Measurements from ENCODE around the gene RAB3C.

RAB3C gene

DNA sequence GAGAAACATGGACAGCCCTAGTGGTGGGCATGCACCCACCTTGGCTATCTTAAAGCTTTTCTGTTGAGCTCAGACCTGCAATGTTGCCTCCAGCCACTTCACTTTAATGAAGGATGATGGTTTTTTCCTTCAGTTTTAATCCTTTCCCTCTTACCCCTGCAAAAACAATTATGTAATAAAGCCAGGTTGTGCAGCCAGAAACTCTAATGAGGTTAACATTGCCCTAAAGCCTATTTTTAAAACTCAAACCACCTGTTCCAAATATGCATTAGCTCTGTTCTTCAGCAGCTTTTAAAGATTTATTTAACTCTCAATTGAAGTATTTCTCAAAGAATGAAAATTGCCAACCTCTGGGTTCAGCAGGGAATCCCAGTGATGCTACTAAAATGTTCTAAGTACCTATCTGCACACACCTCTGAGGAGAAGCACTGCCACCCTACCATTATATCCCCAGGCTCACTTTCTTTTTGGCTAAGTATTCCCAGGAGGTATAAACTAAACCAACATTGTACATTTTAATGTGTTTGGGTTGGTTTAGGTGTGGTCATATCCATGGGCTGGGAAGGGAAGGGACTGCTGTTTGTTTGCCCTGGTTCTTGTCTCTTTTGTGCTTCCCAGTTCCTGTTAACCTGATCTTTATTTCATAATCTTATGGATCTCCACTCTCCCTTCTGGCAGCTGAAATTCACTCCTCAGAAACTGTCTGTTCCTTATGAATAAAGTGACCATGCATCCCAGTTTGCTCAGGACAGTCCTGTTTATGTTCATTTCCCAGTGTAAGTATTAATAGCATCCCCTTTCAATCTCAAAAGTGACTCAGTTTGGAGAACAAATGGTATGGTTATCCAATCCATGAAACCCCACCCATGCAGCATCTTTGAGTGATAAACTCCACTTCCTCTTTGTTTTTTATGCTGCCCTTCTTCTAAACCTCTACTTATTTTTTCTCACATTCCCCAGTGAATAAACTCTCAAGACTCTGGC lies 251.7 kb downstream of the RAB3C start:
- DNase-seq (ENCODE audit: low spot score): no peak

DNA sequence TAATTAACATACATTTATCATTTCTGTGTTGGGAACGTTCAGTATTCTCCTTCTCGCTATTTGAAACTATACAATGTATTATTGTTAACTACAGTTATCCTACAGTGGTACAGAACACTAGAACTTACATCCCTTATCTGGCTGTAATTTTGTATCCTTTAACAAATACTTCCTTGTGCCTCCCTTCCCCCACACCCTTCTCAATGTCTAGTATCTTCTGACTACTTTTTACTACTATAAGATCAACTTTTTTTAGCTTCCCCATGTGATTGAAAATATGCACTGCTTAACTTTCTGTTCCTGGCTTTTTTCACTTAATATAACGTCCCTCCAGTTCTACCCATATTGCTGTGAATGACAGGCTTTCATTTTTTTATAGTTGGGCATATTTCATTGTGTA lies 253.5 kb downstream of the RAB3C start:
- DNase-seq (ENCODE audit: low spot score): no peak

DNA sequence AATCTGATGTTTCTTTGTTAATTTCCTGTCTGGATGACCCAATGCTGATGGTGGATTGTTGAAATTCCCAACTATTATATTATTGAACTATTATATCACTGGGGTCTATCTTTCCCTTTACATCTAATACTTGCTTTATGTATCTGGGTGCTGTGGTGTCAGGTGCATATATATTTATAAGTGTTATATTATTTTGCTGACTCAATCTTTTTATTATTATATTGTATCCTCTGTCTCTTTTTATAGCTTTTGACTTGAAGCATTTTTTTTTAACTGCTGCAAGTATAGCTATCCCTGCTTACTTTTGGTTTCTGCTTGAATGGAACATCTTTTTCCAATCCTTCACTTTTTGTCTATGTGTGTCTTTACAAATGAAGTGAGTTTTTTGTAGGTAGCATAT lies 255.9 kb downstream of the RAB3C start:
- DNase-seq (ENCODE audit: low spot score): no peak

DNA sequence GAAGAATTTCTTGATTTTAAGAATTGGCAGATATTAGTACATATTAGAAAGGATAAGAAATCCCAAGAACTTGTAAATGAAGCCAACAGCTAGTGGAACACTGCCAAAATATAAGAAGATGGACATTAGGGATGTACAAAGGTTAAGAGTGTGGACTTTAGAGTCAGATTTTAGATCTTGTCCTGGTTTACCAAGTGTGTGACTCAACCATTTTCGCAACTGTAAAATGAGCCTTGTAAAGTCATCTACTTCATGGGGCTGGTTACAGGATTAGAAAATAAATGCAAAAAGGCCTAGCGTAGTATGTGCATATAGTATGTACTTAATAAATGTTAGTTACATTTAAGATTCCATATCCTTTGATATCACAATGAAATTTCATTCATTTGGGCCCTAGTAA lies 260.0 kb downstream of the RAB3C start:
- no peak for DNase-seq (ENCODE audit: low spot score)

DNA sequence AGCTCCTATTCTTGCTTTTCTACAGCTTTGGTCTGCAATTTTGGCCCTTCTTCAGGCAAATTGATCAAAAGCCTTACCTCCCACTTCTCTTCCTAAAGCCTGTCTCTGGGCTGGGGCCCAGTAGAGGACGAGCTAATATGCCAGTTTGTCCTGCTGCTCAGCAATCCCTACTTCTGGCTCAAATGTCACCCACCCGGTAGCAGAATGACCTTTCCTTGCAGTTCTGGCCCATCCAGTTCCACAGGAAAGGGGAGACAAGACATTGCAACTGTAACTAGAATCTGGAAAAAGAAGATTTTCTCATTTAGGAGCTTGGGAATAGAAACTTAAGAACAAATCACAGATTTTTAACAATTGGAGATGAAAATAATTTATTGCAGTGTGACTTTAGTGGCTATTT lies 261.5 kb downstream of the RAB3C start:
- DNase-seq (ENCODE audit: low spot score): no peak

DNA sequence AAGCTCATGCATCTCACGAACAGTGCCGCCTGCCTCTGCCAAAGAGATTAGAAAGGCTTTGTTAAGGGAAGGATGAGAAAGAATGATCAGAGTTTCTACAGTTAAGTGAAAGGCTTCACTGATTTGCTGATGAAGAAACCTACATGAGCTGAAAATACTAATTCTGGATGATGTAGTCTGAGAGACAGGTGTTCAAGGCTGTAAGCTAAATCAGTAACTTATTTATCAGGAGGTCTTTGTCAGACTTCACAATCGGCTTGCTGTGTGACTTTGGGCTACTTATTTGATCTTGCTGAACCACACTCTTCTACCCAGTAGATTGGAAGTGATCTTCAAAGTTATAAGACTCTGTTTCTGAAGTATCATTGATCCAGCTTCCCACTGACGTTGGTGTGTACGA lies 264.2 kb downstream of the RAB3C start:
- no peak for DNase-seq (ENCODE audit: low spot score)

DNA sequence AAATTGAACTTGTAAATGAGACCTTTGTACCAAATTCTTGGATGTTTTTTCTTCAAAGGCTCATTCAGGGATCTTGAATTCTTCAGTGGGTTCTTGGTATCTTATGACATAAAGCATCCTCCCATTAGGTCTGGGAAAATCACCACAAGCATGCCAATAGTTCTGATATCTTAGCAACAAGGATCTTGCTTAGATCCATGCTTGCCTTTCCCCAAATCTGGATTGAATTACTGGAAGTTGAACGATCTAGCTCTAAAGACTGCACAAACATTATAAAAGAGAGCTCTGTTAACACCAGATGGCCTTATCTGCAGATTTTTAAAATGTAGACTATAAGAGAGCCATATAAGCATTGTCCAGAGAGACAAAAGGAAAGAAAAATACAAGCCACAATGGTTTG lies 266.3 kb downstream of the RAB3C start:
- no peak for DNase-seq (ENCODE audit: low spot score)

DNA sequence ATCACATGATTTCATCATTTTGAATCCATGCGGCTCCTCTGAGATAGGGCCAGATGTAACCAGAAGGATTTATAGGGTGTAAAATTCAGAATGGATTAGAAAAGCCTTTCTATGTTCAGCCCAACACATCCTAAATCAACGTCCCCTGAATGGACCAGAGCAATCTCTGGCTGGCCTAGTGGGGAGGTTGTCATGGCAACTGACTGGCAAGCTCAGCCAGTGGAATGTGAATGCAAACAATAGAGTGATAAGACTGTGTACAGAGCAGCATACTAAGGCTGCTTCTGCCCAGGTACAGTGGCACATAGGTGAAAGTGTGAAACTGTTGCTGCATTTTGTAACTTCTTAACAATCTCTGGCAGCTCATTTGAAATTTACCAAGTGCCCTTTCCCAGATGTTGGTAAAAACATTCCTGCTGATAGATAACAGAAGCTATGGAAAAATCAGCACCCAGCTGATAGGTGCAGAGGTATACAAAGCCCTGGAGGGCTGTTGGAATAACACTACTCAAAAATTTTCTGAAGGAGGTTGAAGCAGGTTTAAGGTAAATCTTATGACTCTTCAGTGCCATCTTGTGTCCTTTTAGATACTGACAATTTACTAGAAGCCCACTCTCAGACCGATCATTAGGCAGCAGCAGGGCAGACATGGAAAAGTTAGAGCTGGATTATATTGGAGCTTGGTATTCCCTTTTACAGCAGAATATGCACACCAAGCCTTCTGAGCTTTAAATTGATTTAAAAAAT lies 267.2 kb downstream of the RAB3C start:
- peak; percentile 17 for DNase-seq (ENCODE audit: low spot score)

DNA sequence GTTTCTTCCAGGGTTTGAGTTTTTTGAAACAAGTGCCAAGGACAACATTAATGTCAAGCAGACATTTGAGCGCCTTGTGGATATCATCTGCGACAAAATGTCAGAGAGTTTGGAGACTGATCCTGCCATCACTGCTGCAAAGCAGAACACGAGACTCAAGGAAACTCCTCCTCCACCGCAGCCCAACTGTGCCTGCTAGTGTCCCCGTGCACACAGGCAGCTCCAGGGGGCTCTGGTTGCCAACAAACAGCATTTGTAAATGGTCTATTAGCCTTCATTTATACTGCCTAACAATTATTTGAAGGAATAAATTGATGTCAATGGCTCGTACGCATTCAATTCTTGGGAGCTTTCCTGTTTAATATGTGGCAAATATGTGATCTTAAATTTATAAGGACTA lies 268.3 kb downstream of the RAB3C start:
- DNase-seq (ENCODE audit: low spot score): no peak

DNA sequence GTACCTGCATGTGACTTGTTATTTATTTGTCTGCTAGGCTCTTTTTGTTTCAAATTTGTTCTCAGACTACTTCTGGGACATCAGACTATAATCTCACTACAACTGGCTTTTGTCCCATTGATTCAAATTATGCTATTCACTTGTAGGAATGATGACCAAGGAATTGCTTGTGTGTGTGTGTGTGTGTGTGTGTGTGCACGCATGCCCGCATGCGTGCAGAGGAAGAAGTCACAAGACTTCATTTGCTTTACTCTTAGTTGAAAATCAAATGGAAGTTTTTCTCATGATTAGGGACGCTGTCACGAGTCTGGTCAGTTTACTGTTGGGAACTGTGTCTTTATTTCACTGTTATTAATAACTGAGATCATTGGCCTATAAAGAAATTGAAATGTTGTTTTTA lies 268.7 kb downstream of the RAB3C start:
- no peak for DNase-seq (ENCODE audit: low spot score)

DNA sequence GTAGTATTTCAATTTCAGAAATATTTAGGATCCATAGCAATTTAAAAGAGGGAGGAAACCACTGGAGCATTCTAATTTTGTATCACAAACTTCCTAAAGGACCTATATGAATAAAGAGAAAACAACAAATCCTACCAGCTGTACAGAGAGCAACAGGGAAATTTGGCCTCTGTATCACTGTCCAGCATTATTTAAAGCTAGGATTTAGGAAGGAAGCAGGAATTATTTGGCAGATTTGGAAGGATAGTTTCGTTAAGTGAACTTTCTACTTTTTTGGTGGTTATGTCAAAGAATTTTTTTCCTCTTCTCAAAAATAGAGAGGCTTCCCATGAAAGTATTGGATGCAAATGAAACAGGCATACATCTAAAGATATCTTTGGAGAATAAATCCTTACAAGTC lies 269.7 kb downstream of the RAB3C start:
- no peak for DNase-seq (ENCODE audit: low spot score)

DNA sequence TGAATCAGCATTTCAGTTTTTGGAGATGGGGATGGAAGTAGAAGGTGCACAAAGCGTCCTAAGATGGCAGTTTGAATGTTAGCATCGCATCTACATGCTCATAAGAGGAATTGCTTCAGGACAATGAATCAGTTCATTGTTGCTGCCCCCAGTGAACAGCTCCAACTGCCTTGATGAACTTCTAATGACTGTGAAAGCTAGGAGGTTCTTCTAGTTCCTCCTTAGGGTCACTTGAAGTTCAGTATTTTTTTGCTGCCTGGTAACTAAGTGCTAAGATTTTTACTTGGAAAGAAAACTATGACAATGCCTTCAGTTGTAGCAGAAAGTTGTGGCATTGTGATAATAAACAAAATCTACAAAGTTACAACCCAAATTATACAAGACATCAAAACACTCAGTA lies 271.6 kb downstream of the RAB3C start:
- no peak for DNase-seq (ENCODE audit: low spot score)

DNA sequence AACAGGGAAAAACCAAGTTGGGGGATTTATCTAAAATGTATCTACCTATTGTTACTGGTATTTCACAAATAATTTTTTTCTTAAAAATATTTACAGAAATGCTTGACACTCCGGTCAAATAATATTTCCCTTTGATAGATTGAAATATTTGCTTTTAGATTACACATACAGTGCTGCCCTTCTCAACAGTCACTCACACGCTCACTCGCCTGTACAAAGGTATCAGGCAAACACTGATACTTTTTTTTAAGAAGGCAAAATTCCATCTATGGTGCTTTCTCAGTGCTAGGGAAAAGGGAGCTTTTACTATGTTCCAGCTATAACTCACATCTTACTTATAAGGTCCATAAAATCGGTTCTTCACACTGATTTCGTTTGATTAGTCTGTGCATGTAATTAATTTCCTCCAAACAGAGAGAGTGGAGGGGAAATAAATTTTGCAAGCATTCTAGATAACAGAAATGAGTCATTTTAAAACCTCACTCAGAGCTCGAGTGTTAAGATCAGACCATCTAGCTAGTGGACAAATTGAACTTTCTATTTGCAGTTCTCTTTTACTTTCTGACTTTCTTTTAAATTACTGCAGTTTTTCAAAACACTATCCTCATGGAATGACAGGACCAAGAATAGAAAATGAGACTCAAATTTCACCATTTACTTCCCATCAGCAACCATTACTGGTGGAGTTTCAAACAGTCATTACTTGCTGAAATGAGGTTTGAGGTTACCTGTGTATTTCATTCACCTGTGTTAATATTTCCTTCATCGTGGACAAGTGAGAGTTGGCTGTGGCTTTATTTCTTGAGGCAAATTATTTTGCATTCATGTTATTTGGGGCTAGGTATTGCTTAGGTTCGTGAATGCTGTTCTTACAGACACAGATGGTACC lies 273.2 kb downstream of the RAB3C start:
- DNase-seq (ENCODE audit: low spot score): no peak

DNA sequence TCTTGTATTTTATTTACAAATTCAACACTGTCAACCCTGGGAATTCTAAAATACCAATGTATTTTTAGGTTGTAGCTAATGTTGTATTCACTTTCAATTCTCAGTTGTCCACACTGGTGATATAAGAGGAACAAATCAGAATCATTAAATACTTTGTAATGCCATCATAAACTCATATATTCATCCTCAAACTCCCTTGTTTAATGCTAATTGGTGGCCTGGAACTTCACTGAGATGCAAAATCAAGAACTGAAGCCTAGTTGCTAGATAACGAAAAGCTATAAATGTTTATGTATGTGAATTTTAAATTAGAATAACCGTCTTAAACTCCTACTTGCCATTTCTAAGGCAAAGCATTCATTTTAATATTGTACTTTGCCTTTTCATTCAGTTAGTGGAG lies 274.7 kb downstream of the RAB3C start:
- no peak for DNase-seq (ENCODE audit: low spot score)

DNA sequence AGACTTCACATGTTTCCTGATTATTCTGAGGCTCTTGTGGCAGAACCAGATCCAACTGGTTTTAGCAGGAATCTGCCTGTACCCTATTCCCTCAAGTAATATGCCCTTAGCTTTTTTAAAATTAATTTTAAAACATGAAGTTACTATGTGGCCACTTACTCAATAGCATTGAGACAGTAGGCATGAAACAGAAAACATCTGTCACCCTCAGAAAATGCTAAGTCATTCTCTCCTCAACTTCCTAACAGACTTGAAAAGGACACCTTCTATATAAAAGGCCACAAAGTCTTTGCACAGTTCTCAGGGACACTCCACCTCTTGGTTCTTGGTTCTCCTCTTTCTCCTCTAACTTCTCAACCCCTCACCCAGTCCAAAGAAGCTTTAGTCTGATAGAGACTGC lies 277.8 kb downstream of the RAB3C start:
- DNase-seq (ENCODE audit: low spot score): no peak

DNA sequence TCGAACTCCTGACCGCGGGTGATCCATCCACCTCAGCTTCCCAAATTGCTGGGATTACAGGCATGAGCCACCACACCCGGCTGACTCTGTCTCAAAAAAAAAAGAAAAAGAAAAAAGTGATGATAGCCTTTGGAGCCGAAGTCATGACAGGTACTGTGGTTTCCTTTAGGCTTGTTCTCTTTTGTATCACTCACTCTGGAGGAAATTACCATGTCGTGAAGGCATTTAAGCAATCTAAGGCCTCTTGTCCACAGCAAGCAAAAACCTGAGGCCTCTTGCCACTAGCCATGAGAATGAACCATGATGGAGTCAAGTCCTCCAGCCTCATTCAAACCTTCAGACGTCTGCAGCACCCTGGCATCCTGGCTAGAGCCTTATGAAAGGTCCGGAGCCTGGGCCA lies 286.1 kb downstream of the RAB3C start:
- no peak for DNase-seq (ENCODE audit: low spot score)

DNA sequence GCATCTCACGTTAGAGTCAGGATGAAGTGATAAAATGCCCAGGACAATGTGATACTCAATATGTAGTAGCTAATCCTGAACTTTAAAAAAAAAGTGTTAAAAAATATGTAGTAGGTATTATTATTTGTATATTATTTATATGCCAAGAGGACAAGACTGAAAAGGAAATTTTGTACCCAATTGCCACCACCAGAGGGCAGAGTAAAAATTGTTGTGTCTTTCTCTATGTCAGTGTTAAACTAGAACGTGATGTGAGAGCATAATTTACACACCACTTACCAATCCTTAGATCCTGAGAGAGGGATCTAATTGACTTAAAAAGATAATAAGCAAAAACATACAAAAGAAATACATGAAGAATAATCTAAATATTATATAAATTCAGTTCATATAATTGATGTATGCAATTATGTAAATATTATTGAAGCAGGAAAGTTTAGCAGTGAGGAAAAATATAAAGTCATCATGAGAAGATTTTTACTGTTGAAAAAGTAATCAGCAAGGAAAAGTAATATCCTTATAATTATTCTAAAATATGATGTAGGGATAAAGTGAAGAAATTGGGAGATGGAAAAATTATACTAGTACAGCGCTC lies 288.9 kb downstream of the RAB3C start:
- DNase-seq (ENCODE audit: low spot score): peak; percentile 18

DNA sequence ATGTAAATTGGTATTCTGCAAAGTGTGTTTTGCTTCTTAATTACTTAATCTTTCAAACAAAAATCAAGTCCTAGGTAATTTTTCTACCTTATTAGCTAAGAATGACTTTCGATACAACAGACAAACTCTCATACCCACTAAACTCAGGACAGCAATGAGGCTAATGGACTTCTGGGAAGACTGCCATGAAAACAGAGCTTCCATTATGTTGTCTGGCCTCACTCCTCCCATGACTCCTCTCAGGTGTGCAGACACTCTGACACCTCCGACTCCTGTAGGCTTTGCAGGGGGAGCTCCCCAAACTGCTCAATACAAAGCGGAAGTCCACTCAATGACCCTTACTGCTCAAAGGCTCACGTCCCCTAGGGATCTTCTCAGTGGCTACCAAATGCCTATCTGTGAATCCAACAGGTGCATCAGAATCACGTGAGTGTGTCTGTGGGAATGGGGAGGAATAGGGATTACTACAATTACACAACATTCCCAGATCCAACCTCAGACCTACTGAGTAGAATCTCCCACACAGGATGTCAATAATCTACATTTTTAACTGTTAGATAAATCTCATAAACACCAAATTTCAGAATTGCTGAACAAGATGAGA lies 289.9 kb downstream of the RAB3C start:
- DNase-seq (ENCODE audit: low spot score): no peak

DNA sequence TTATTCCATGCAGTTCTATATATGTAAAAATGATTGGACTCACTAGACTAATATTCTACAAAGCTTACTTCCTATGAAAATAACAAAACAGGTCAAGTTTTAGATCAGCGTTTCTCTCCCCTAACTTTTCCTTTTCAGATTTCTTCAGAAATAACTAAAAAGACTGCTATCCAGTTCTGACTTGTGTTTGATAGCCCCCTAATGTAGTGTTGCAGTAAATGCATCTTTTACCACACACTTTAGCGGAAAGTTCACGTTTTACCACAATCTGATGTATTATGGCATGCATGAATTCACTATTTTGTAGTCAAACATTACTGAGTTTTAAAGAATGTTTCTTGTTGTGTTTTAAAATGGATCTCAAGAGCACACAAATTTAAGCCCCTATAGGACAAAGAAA lies 292.7 kb downstream of the RAB3C start:
- no peak for DNase-seq (ENCODE audit: low spot score)

DNA sequence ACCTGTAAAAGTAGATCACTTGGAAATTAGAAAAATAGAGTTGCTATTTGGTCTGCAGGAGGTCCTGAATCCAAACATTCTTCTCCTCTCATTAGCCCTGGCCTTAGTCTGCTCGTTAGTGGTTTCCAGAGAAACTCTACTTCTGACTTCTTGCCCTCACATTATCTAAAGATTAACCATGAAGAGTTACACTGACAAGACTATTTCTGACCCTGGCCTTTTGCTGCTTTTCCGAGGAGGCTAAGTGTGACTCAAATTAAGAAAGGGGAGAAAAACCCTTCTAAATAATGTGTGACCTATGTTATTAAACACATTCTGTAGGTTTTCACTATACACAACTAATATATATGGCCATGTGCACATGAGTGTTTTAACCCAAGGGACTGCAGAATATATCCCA lies 302.4 kb downstream of the RAB3C start:
- DNase-seq (ENCODE audit: low spot score): no peak

Data from germinal center (tissue), 1 donor.